ENCODE measurements around the gene TMEM213. TPM values are rescaled to one million over a fixed set of nuclear protein-coding genes. Genes with fewer than 3 reads are reported as not detected.

Gene TMEM213
- total RNA-seq, 2 experiments from 2014 or later = not detected

- DNase-seq = no peak
- peaks cover 15% of the 10 kb centered on the region for H3K4me1 Mint-ChIP-seq
- no peak overlapping the region for H3K27ac Mint-ChIP-seq
- peaks cover 3% of the 10 kb centered on the region for H3K36me3 Mint-ChIP-seq
- H3K9me3 Mint-ChIP-seq = no peaks in the 10 kb centered on the region
- no peak overlapping the region for H3K4me3 Mint-ChIP-seq
- no peaks in the 10 kb centered on the region for H3K27me3 Mint-ChIP-seq
These were observed 89.4 kb downstream of the TMEM213 start for GRCh38 chr7:138887085-138887710.

Other genes starting within 250 kb of the TMEM213 start
- gene SVOPL, start 96.6 kb upstream of the TMEM213 start, total RNA-seq = under 1 TPM; 0.70 TPM
- not detected for gene ATP6V0A4, start 202 bp downstream of the TMEM213 start, total RNA-seq
- 1 to 10 TPM; 1.7 to 2.2 TPM for gene KIAA1549, start 183.4 kb downstream of the TMEM213 start, total RNA-seq
- 10 to 100 TPM; 12.9 to 13.4 TPM for gene ZC3HAV1L, start 238.0 kb downstream of the TMEM213 start, total RNA-seq